Measurements from ENCODE around the gene NISCH.

NISCH gene

GRCh38 chr3:52490939-52491526 lies 35.6 kb downstream of the NISCH start:
- peak; percentile 86 to 90 for DNase-seq

GRCh38 chr3:52492059-52492458 lies 36.7 kb downstream of the NISCH start:
- DNase-seq, result no peak

GRCh38 chr3:52493232-52494017 lies 38.0 kb downstream of the NISCH start:
- no peak for DNase-seq

- DNase-seq, result peak in 1 of 2 experiments; percentile 6
Measured at GRCh38 chr3:52494445-52494844, 39.0 kb downstream of the NISCH start.

GRCh38 chr3:52494886-52495495 lies 39.6 kb downstream of the NISCH start, which contains the start of gene STAB1:
Gene STAB1 (plus strand): TSS chr3:52495338. CDS start chr3:52495414, 76 bp downstream.
- DNase-seq, result no peak

GRCh38 chr3:52495777-52496602 lies 40.6 kb downstream of the NISCH start:
- DNase-seq, result no peak

- peak; percentile 96 to 98 for DNase-seq
Measured at GRCh38 chr3:52498137-52499054, 43.0 kb downstream of the NISCH start.

- DNase-seq, result no peak
Measured at GRCh38 chr3:52501046-52501445, 45.6 kb downstream of the NISCH start.

- no peak for DNase-seq
Measured at GRCh38 chr3:52502001-52502400, 46.6 kb downstream of the NISCH start.

- no peak for DNase-seq
Measured at GRCh38 chr3:52502808-52503350, 47.5 kb downstream of the NISCH start.

- no peak for DNase-seq
Measured at GRCh38 chr3:52503788-52504424, 48.5 kb downstream of the NISCH start.

GRCh38 chr3:52504977-52505376 lies 49.6 kb downstream of the NISCH start:
- DNase-seq, result no peak

GRCh38 chr3:52506266-52506966 lies 51.0 kb downstream of the NISCH start:
- no peak for DNase-seq

GRCh38 chr3:52507359-52507758 lies 52.0 kb downstream of the NISCH start:
- no peak for DNase-seq

GRCh38 chr3:52509753-52510328 lies 54.4 kb downstream of the NISCH start:
- DNase-seq, result no peak

- DNase-seq, result no peak
Measured at GRCh38 chr3:52511509-52511908, 56.1 kb downstream of the NISCH start.

- DNase-seq, result no peak
Measured at GRCh38 chr3:52512105-52512504, 56.7 kb downstream of the NISCH start.

- no peak for DNase-seq
Measured at GRCh38 chr3:52512727-52513126, 57.3 kb downstream of the NISCH start.

GRCh38 chr3:52513281-52513680 lies 57.9 kb downstream of the NISCH start:
- DNase-seq, result no peak

GRCh38 chr3:52514576-52514975 lies 59.2 kb downstream of the NISCH start:
- no peak for DNase-seq
